Fibroblast of skin of left biceps (primary cell): ENCODE results near the gene MOGAT1.
"Not testable (repeated sequence)": the region's sequence is repeated elsewhere in the genome, so short reads cannot be mapped to it uniquely, and the experiment has no call there.

Source experiments
- DNase-seq, 2 experiments: peaks; one replicate each; pipeline ENCODE4 v3.0.0-alpha.2; 2013; ENCODE audit warnings: low read depth in 2 of 2

MOGAT1 gene

DNA sequence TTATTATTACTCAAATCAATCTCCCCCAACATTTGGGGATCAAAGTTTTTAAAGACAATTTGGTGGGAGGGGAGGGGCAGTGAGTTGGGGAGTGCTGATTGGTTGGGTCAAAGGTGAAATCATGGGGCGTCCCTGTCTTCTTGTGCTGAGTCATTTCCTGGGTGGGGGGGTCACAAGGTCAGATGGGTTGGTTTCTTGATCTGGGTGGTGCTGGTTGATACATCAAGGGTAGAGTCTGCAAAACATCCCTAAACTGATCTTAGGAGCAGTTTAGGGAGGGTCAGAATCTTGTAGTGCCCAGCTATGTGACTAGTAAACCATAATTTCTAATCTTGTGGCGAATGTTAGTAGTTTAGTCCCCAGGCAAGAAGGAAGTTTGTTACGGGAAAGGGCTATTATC, 67.4 kb downstream of the MOGAT1 start:
- no peak for DNase-seq

DNA sequence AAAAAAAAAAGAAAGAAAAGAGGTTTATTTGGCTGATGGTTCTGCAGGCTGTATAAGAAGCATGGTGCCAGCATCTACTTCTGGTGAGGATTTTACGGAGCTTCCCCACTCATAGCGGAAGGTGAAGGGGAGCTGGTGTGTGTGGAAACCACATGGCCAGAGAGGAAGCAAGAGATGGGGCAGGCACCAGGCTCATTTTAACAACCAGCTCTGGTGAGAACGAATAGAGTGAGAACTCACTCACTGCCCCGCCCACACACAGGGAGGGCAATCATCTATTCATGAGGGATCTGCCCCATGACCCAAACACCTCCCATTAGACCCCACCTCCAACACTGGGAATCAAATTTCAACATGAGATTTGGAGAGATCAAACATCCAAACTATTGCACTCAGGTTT, 68.5 kb downstream of the MOGAT1 start:
- no peak for DNase-seq

DNA sequence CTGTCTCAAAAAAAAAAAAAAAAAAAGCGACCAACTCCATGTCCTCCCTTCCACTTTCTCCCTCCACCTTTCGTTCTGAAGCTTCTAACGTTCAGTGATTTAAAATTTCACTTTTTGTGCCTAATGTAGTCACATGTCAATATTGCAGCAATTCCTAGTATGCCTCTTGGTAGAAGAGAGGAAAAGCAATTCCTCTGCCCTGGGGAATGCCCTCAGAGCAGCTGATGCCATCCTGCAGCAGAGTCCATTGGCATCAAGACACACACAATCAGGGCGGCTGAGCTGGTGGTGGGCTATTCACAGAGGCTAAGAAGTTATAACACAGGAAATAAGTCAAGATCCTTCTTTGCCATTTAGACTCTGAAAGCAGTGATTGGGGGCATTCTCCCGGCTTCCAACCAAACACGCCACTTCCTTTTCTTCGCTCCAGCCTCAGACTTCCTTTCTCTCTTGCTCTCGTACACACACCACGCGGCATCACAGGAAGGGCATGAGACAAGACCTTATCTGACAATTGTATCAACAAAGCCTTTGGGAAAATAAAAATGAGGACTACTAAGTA, 71.9 kb downstream of the MOGAT1 start:
- no peak for DNase-seq

DNA sequence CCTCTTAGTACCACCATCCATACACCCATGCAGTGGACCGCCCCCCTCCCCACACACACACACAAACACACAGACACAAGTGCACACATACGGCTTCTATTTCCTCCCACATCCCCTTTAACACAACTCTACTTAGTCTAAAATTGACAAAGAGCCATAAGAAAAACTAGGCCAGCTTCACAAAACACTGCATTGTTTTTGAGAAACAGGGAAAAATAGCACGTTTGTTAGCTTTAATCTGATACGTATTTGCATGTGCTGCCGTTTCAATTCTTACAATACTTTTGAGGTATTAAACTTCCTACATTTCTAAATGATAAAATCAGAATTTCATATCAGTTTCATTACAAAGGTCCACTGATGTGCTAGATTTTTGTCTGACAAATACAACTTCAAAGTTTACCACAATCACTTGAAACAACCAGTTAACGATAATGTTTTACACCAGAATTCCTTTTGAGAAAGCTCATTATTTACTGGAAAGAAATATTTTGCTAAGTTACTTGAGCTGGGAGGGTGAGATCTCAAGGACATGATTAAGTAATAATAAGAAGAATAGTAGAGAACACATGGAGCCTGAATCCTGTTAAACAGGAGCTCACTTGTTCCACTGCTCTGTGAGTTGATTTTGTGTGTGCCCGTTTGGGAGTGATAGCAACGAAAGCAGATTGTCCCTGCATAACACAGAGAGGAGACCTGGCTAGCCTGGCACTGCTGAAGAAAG, 74.5 kb downstream of the MOGAT1 start:
- no peak for DNase-seq

DNA sequence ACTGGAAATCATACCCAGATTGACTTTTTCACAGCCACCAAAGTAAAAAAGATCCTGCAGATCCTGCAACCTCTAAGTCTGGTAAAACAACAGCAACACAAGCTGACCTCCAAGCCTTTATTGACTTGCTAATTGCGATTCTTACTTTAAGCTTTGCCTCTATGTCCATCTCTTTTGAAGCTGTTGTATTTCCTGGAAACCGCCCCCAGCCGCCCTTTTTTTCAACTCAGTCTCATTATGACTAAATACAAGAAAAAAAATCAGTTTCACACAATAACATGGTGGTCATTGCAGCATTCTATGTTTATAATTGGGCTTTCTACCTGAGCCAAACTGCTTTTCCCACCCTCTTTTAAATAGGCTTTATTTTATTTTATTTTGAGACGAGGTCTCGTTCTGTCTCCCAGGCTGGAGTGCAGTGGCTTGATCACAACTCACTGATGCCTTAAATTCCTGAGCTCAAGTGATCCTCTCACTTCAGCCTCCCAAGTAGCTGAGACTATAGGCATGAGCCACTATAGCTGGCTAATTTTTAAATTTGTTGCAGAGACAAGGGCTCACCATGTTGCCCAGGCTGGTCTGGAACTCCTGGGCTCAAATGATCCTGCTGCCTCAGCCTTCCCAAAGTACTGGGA, 76.2 kb downstream of the MOGAT1 start:
- DNase-seq, result no peak

DNA sequence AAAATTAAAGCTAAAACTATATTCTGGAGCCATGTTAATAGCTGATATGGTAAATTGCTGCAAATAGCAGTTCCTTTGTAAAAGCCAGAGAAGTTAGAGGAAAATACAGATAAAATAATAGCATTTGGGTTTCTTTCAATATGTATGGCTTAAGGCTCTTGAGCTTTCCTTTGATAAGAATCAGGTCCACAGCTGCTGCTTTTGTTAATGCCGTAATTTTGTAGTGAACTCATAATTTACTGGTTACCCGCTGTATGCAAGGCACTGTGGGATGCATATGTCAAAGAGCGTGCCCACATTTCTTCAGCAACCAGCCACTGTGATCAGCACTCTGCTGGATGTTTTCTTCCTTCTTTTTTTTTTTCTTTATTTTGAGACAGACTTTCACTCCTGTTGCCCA, 79.1 kb downstream of the MOGAT1 start:
- no peak for DNase-seq

DNA sequence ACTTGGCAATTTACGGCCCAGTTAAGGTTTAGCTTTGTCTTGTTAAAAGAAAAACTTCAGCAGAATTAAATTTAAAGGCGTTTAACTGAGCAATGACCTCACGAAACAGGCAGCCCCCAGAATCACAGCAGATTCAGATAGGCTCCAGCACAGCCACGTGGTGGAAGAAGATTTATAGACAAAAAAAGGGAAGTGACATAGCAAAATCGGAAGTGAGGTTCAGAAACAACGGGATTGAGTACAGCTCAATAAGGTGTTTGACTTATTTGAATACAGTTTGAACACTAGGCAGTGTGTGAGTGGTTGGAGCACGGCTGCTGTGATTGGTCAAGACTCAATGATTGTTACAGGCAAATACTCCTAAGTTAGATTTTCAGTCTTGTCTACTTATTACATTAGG, 79.8 kb downstream of the MOGAT1 start:
- no peak for DNase-seq

DNA sequence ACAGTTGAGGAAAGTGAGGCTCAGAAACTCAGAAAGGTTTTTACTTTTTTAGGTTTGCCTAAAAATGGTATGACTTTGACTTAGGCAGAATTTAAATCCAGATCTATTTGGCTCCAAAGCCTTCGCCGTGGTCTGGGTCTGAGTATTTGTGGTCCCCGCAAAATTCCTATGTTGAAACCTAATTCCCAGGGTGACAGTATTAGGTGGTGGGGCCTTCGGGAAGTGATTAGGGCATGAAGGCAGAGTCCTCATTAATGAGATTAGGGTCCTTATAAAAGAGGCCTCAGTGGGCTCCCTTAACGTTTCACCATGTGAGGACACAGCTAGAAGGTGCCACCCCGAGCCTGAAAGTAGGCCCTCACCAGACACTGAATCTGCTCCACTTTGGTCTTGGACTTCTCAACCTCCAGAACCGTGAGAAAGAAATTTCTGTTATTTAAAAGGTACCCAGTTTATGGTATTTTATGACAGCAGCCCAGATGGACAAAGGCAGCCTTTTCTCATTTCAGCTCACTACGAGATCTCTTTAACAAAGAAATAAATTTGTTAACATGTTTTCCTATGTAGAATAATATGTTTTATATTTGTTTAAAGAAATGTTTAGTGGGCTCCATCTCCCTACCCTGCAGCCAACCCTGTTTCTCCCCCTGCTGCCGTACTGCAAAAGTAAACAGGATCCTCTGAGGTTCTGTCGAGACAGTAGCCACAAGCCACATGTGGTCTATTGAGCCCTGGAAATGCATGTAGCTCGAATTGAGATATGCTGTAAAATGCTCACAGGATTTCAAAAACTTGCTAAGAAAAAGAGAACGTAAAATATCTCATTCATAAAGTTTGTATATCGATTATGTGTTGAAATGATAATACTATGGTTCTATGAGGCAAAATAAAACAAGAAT, 80.6 kb downstream of the MOGAT1 start:
- DNase-seq, result no peak

DNA sequence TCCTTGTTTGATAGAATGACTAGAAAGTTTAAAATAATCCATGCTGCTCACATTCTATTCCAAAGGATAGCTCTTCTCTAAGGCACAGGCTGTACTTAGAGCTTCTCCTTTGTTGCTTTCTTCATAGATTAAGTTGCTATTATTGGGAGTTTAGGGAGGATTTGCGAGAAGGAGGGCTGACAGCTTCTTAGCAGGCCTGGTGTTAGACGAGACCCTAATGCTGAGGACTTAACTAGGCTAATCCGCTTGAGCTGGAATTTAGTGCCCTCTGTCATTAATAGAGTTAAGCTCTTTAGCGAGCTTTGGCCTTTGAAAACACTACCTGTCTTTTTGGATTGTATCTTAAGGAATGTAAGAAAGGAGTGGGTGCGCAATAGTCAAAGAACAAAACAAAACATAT, 81.3 kb downstream of the MOGAT1 start:
- DNase-seq, result no peak

DNA sequence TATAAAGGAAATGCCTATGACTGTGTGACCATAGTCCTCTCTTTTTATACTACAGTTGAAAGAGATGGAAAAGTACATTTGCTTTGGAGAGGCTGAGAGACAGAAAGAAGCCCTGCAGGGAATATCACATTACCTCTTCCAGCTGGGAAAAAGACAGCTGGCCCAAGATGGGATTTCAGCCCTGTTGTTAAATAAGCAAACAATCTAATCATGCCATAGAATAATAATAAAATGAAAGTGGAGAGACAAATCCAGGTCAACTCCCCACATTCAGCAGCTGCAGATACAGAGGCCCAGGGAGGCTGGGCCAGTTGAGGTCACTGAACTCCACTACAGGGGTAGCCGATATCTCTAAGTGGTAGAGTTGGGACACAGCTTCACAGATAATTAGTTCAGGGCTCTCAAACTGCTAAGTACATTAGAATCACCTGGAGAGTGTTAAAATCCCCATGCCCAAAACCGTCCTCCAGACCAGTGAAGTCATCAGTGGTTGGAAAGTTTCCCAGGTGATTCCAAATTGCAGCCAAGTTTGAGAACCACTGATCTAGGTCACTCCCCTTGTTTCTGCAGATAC, 81.9 kb downstream of the MOGAT1 start:
- peak; percentile 34 to 37 for DNase-seq

DNA sequence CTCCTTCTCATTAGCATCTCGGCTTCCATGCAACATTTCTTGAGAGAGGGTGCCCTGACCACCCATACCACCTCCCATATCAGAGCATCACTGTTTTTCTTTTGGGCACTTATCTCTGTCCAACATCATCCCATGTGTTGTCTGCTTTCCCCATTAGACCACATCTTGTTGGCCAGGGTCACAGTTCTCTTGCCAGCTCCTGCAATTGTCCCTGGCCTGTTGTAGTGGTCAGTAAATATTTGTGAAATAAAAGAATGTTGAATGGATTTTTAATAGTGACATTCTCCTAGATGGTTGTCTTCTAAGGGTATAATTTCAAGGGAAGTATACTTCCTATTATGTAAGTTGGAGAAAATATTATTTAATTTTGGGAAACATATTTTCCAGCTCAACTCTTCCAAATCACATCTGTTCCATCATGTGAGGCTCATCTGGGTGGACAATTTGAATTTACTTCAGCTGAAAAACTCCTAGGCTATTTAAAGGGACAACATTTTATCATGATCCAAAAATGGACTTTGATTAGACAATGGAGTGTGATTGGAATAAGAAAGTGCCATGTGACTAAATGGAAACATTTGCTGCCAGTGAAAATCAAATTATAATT, 83.0 kb downstream of the MOGAT1 start:
- no peak for DNase-seq

DNA sequence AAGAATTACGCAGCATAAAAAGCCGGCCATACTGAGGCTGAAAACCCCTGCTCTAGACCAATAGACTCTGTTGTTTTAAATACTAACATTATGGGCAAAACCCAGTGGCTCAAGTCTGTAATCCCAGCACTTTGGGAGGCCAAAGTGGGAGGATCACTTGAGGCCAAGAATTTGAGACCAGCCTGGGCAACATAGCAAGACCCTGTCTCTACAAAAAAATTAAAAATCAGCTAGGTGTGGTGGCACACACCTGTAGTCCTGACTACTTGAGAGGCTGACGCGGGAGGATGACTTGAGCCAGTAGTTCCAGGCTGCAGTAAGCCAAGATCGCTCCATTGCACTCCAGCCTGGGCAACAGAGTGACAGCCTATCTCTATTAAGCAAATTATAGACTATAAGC, 84.1 kb downstream of the MOGAT1 start:
- not testable (repeated sequence) for DNase-seq

DNA sequence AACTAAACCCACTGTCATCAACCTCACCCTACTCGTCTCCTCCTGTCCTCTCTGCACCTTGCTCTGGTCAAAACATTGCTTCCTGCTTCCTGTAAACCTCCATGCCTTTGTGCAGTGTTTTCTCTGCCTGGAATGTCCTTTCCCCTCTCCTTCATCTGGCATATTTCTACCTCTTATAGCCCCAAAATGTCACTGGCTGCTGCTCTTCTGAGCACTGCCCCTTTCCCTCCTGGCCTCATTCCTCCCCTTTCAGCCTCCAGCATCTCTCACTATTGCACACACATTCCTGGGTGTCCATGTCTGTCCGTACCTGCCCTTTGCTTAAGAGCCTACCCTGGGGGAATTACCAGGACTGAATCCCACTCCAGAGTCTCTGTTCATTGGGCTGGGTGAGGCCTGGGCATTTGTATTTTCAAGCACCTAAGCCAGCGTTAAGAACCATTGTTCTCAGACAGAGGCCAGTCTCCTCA, 84.9 kb downstream of the MOGAT1 start:
- no peak for DNase-seq

DNA sequence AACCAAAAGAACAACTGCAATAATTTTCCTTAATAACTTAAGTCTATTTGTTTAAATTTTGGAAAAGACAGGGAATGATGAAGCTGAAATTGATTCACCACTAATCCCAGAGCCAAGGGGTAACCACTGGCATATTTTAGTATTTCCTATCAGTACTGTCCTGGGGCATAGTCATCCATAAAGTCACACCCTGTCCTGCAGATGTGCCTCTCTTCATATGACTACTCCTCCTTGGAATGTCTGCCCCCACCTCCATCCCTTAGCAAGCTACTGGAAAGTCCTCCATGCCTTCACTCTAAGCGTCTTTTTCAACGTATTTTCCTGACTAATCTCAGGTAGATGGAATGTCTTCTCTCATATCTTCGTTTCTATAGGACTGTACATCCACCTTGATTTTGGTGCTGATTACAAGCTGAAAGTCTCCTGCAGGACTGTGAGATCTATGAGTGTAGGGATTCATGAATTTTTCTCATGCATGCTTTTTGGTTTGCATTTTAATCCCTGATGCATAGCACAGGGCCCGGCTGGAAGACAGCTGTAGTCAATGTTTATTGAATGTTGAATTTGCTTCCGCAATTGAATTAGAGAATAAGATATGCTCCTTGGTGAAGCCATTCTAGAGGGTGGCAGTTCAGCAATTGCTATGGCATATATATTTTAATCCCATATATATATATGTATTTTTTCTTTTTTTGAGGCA, 85.6 kb downstream of the MOGAT1 start:
- DNase-seq, result peak; percentile 24 to 28
